Tibial nerve (tissue), 4 donors: Measurements from ENCODE around the gene TOR3A.
"Not testable (repeated sequence)": the region's sequence is repeated elsewhere in the genome, so short reads cannot be mapped to it uniquely, and the experiment has no call there.

Experiments used
- EP300 ChIP-seq, 2 donors: sonication (generic); formaldehyde crosslinking; IDR thresholded peaks; one replicate each; pipeline ENCODE4 v1.6.1; 2017; ENCODE audit warnings: antibody characterized with exemption in 2 of 2, mild to moderate bottlenecking in 1 of 2
- POLR2A ChIP-seq, 2 donors: fragments of 450-650 bp; IDR thresholded peaks; one replicate each; pipeline ENCODE4 v1.6.1; 2017; ENCODE audit warnings: antibody characterized with exemption in 2 of 2, mild to moderate bottlenecking in 2 of 2, moderate library complexity in 2 of 2
- TF ChIP-seq, protein P1 (sequence below), 5 experiments: fragments of 200-600 bp in 3 of 5; fragments of 450-650 bp in 2 of 5; sonication (generic) in 3 of 5; IDR thresholded peaks; one replicate each; pipeline ENCODE4 v1.5.1; 2016 to 2019; ENCODE audit warnings: antibody characterized with exemption in 5 of 5, mild to moderate bottlenecking in 3 of 5, moderate library complexity in 2 of 5

DNA sequence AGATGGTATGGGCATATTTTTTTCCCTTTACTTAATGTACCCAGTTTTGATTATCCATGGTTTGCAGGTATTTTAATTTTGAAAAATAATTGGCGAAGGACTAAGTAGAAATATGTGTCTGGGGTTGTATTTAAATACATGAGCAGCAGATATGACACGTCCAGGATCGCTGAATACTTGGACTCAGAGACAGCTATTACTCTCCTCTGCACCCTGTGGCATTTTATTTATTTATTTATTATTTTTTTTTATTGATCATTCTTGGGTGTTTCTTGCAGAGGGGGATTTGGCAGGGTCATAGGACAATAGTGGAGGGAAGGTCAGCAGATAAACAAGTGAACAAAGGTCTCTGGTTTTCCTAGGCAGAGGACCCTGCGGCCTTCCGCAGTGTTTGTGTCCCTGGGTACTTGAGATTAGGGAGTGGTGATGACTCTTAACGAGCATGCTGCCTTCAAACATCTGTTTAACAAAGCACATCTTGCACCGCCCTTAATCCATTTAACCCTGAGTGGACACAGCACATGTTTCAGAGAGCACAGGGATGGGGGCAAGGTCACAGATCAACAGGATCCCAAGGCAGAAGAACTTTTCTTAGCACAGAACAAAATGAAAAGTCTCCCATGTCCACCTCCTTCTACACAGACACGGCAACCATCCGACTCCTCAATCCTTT lies 42.2 kb upstream of the TOR3A start:
- TF ChIP-seq, protein P1, sequence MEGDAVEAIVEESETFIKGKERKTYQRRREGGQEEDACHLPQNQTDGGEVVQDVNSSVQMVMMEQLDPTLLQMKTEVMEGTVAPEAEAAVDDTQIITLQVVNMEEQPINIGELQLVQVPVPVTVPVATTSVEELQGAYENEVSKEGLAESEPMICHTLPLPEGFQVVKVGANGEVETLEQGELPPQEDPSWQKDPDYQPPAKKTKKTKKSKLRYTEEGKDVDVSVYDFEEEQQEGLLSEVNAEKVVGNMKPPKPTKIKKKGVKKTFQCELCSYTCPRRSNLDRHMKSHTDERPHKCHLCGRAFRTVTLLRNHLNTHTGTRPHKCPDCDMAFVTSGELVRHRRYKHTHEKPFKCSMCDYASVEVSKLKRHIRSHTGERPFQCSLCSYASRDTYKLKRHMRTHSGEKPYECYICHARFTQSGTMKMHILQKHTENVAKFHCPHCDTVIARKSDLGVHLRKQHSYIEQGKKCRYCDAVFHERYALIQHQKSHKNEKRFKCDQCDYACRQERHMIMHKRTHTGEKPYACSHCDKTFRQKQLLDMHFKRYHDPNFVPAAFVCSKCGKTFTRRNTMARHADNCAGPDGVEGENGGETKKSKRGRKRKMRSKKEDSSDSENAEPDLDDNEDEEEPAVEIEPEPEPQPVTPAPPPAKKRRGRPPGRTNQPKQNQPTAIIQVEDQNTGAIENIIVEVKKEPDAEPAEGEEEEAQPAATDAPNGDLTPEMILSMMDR (IDR thresholded peaks at IDR 0.05) = not testable (repeated sequence)
- not testable (repeated sequence) for TF ChIP-seq EP300, POLR2A (IDR thresholded peaks at IDR 0.05)
